22Rv1 (cell line): ENCODE results near the gene MARCHF10.

Experiments used
- ZFX ChIP-seq: fragments of 450-650 bp; IDR thresholded peaks from 2 replicates; pipeline ENCODE4 v1.6.1; 2017; ENCODE audit warnings: antibody characterized with exemption, borderline replicate concordance
- TF ChIP-seq, protein P1 (sequence below): fragments of 450-650 bp; IDR thresholded peaks from 2 replicates; pipeline ENCODE4 v1.5.1; 2017; ENCODE audit warnings: mild to moderate bottlenecking

DNA sequence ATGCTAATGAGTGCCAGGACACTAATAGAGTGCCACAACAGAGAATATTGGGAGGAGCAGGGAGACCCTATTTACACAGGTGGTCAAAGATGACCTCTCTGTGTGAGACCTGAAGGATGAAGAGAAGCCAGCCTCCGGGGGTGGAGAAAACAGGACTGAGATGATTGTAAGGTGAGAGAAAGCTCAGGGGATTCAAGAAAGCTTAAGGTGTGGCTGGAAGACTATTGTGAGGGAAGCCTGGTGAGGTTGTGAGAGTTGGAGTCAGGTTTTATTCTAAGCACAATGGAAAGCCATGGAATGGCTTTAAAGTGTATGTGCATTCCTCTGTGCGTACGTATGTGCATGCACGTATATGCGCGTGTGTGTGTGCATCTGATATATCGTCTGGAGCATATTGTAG lies 10.4 kb upstream of the MARCHF10 start:
- TF ChIP-seq, protein P1, sequence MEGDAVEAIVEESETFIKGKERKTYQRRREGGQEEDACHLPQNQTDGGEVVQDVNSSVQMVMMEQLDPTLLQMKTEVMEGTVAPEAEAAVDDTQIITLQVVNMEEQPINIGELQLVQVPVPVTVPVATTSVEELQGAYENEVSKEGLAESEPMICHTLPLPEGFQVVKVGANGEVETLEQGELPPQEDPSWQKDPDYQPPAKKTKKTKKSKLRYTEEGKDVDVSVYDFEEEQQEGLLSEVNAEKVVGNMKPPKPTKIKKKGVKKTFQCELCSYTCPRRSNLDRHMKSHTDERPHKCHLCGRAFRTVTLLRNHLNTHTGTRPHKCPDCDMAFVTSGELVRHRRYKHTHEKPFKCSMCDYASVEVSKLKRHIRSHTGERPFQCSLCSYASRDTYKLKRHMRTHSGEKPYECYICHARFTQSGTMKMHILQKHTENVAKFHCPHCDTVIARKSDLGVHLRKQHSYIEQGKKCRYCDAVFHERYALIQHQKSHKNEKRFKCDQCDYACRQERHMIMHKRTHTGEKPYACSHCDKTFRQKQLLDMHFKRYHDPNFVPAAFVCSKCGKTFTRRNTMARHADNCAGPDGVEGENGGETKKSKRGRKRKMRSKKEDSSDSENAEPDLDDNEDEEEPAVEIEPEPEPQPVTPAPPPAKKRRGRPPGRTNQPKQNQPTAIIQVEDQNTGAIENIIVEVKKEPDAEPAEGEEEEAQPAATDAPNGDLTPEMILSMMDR = no peak
- TF ChIP-seq ZFX = no peak
